Loucy (cell line): ENCODE measurements around the gene ARRDC1.

Experiments used
- CTCF ChIP-seq: fragments of 200-600 bp; sonication (generic); conservative IDR thresholded peaks from 2 replicates; pipeline ENCODE4 v1.5.1; 2014; ENCODE audit warnings: mild to moderate bottlenecking, antibody characterized with exemption, low read length
- EZH2phosphoT487 ChIP-seq: fragments of 200-600 bp; IDR thresholded peaks from 2 replicates; pipeline ENCODE4 v1.6.1; 2018; ENCODE audit warnings: antibody characterized with exemption, mild to moderate bottlenecking, moderate library complexity, borderline replicate concordance

GRCh38 chr9:137646341-137646740 lies 40.9 kb downstream of the ARRDC1 start:
- no peak for TF ChIP-seq CTCF
- no peak for TF ChIP-seq EZH2phosphoT487
